ENCODE results near the gene OSBPL5. TPM values are rescaled to one million over a fixed set of nuclear protein-coding genes. Genes with fewer than 3 reads are reported as not detected.

Gene OSBPL5
- total RNA-seq, 4 donors from 2014 or later: 14.1 to 67.6 (median 31.8) TPM

GRCh38 chr11:3153291-3153861 is 11.7 kb downstream of the OSBPL5 start:
- no peak for TF ChIP-seq CTCF (IDR thresholded peaks at IDR 0.05)
- ATAC-seq (ENCODE audit: low FRiP score) (no peak), DNase-seq (ENCODE audit: low spot score) (no peak)

GRCh38 chr11:3152471-3153110 is 12.5 kb downstream of the OSBPL5 start:
- TF ChIP-seq CTCF (IDR thresholded peaks at IDR 0.05): no peak
- DNase-seq (ENCODE audit: low spot score) (no peak), ATAC-seq (ENCODE audit: low FRiP score) (no peak)

- TF ChIP-seq CTCF (IDR thresholded peaks at IDR 0.05): no peak
- no peak for ATAC-seq (ENCODE audit: low FRiP score)
- DNase-seq (ENCODE audit: low spot score): no peak
Measured at GRCh38 chr11:3150726-3151125, 14.4 kb downstream of the OSBPL5 start.

- no peak for TF ChIP-seq CTCF (IDR thresholded peaks at IDR 0.05)
- ATAC-seq (ENCODE audit: low FRiP score): no peak
- no peak for DNase-seq (ENCODE audit: low spot score)
Measured at GRCh38 chr11:3149852-3150188, 15.3 kb downstream of the OSBPL5 start.

GRCh38 chr11:3148990-3149851 is 15.9 kb downstream of the OSBPL5 start:
- DNase-seq (ENCODE audit: low spot score): no peak
- no peak for TF ChIP-seq CTCF (IDR thresholded peaks at IDR 0.05)
- ATAC-seq (ENCODE audit: low FRiP score): no peak

GRCh38 chr11:3148255-3148989 is 16.7 kb downstream of the OSBPL5 start:
- ATAC-seq (ENCODE audit: low FRiP score) (no peak), DNase-seq (ENCODE audit: low spot score) (no peak)
- no peak for TF ChIP-seq CTCF (IDR thresholded peaks at IDR 0.05)

All from omental fat pad (tissue), 4 donors.